MM.1S (cell line): ENCODE data around the gene NPAS1.

Experiments
- EZH2phosphoT487 ChIP-seq: fragments of 300-600 bp; sonication (generic); IDR thresholded peaks from 2 replicates; pipeline ENCODE4 v1.6.1; 2018; ENCODE audit warnings: antibody characterized with exemption, low read length
- TF ChIP-seq, protein P1 (sequence below): fragments of 300-600 bp; sonication (generic); IDR thresholded peaks from 2 replicates; pipeline ENCODE4 v1.5.1; 2016; ENCODE audit warnings: antibody characterized with exemption, low read length, mixed read lengths

DNA sequence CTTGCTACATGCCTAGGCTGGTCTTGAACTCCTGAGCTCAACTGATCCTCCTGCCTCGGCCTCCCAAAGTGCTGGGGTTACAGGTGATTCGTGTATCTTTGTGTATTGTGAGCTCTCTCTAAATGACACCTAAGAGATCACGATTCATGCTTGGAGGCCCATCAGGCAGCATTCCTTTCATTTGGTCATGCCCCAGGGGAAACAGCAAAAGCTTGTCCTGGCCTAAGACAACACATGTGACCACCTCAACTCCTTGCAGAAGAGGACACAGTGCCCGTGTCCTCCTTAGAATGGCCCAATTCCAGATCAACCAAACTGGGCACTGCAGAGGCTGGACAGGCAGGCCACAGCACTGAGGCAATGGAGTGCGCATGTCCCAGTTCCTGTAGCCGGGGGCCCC is 61.5 kb downstream of the NPAS1 start:
- TF ChIP-seq, protein P1, sequence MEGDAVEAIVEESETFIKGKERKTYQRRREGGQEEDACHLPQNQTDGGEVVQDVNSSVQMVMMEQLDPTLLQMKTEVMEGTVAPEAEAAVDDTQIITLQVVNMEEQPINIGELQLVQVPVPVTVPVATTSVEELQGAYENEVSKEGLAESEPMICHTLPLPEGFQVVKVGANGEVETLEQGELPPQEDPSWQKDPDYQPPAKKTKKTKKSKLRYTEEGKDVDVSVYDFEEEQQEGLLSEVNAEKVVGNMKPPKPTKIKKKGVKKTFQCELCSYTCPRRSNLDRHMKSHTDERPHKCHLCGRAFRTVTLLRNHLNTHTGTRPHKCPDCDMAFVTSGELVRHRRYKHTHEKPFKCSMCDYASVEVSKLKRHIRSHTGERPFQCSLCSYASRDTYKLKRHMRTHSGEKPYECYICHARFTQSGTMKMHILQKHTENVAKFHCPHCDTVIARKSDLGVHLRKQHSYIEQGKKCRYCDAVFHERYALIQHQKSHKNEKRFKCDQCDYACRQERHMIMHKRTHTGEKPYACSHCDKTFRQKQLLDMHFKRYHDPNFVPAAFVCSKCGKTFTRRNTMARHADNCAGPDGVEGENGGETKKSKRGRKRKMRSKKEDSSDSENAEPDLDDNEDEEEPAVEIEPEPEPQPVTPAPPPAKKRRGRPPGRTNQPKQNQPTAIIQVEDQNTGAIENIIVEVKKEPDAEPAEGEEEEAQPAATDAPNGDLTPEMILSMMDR = no peak
- TF ChIP-seq EZH2phosphoT487 = no peak
